ENCODE measurements around the gene FGF14. TPM values are rescaled to one million over a fixed set of nuclear protein-coding genes. Genes with fewer than 3 reads are reported as not detected.

Gene FGF14
- total and polyA plus RNA-seq, 2 experiments from 2014 or later = 0.03 TPM; not detected in 1

DNA sequence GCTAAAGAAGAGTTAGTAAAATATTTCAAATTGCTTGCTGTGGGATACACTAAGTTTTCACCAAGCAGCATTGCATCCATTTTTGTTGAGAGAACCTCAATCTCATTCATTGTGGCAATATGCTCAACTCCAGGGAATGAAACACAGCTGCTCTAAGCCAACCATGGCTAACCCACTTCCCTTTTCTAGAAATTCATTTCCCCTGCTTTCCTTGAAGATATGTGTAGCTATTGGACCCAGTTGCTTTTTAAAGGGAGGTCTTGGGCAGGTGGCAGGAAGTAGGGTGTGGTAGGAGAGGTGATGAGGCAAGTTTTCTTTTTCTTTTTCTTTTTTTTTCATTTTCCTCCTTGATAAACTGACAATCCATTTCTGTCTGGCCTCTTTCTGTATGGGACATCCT, 452.2 kb downstream of the FGF14 start:
- no peaks in the 10 kb centered on the region for H3K36me3 ChIP-seq (ENCODE audit: insufficient read depth)
- no peaks in the 10 kb centered on the region for H3K9me3 Mint-ChIP-seq
- no peaks in the 10 kb centered on the region for H3K27me3 Mint-ChIP-seq (ENCODE audit: insufficient read depth, low read depth, poor library complexity)
- no peaks in the 10 kb centered on the region for H3K27me3 ChIP-seq (ENCODE audit: insufficient read depth)
- H3F3A ChIP-seq (replicated peaks; ENCODE audit: low read depth) = no peaks in the 10 kb centered on the region
- no peak overlapping the region for H3K4me3 Mint-ChIP-seq
- TF ChIP-seq ZNF331 (CRISPR knock-in tag; IDR thresholded peaks at IDR 0.05; ENCODE audit: low read depth) (no peak), JUNB (IDR thresholded peaks at IDR 0.05; ENCODE audit: unreplicated experiment) (no peak), CREB1 (CRISPR knock-in tag; IDR thresholded peaks at IDR 0.05; ENCODE audit: low read depth) (no peak), EZH2 (IDR thresholded peaks at IDR 0.05; ENCODE audit: low read depth, unreplicated experiment) (no peak)
- TF ChIP-seq, protein P1, sequence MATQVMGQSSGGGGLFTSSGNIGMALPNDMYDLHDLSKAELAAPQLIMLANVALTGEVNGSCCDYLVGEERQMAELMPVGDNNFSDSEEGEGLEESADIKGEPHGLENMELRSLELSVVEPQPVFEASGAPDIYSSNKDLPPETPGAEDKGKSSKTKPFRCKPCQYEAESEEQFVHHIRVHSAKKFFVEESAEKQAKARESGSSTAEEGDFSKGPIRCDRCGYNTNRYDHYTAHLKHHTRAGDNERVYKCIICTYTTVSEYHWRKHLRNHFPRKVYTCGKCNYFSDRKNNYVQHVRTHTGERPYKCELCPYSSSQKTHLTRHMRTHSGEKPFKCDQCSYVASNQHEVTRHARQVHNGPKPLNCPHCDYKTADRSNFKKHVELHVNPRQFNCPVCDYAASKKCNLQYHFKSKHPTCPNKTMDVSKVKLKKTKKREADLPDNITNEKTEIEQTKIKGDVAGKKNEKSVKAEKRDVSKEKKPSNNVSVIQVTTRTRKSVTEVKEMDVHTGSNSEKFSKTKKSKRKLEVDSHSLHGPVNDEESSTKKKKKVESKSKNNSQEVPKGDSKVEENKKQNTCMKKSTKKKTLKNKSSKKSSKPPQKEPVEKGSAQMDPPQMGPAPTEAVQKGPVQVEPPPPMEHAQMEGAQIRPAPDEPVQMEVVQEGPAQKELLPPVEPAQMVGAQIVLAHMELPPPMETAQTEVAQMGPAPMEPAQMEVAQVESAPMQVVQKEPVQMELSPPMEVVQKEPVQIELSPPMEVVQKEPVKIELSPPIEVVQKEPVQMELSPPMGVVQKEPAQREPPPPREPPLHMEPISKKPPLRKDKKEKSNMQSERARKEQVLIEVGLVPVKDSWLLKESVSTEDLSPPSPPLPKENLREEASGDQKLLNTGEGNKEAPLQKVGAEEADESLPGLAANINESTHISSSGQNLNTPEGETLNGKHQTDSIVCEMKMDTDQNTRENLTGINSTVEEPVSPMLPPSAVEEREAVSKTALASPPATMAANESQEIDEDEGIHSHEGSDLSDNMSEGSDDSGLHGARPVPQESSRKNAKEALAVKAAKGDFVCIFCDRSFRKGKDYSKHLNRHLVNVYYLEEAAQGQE (IDR thresholded peaks at IDR 0.05; ENCODE audit: unreplicated experiment) = no peak
- TF ChIP-seq, protein P2, sequence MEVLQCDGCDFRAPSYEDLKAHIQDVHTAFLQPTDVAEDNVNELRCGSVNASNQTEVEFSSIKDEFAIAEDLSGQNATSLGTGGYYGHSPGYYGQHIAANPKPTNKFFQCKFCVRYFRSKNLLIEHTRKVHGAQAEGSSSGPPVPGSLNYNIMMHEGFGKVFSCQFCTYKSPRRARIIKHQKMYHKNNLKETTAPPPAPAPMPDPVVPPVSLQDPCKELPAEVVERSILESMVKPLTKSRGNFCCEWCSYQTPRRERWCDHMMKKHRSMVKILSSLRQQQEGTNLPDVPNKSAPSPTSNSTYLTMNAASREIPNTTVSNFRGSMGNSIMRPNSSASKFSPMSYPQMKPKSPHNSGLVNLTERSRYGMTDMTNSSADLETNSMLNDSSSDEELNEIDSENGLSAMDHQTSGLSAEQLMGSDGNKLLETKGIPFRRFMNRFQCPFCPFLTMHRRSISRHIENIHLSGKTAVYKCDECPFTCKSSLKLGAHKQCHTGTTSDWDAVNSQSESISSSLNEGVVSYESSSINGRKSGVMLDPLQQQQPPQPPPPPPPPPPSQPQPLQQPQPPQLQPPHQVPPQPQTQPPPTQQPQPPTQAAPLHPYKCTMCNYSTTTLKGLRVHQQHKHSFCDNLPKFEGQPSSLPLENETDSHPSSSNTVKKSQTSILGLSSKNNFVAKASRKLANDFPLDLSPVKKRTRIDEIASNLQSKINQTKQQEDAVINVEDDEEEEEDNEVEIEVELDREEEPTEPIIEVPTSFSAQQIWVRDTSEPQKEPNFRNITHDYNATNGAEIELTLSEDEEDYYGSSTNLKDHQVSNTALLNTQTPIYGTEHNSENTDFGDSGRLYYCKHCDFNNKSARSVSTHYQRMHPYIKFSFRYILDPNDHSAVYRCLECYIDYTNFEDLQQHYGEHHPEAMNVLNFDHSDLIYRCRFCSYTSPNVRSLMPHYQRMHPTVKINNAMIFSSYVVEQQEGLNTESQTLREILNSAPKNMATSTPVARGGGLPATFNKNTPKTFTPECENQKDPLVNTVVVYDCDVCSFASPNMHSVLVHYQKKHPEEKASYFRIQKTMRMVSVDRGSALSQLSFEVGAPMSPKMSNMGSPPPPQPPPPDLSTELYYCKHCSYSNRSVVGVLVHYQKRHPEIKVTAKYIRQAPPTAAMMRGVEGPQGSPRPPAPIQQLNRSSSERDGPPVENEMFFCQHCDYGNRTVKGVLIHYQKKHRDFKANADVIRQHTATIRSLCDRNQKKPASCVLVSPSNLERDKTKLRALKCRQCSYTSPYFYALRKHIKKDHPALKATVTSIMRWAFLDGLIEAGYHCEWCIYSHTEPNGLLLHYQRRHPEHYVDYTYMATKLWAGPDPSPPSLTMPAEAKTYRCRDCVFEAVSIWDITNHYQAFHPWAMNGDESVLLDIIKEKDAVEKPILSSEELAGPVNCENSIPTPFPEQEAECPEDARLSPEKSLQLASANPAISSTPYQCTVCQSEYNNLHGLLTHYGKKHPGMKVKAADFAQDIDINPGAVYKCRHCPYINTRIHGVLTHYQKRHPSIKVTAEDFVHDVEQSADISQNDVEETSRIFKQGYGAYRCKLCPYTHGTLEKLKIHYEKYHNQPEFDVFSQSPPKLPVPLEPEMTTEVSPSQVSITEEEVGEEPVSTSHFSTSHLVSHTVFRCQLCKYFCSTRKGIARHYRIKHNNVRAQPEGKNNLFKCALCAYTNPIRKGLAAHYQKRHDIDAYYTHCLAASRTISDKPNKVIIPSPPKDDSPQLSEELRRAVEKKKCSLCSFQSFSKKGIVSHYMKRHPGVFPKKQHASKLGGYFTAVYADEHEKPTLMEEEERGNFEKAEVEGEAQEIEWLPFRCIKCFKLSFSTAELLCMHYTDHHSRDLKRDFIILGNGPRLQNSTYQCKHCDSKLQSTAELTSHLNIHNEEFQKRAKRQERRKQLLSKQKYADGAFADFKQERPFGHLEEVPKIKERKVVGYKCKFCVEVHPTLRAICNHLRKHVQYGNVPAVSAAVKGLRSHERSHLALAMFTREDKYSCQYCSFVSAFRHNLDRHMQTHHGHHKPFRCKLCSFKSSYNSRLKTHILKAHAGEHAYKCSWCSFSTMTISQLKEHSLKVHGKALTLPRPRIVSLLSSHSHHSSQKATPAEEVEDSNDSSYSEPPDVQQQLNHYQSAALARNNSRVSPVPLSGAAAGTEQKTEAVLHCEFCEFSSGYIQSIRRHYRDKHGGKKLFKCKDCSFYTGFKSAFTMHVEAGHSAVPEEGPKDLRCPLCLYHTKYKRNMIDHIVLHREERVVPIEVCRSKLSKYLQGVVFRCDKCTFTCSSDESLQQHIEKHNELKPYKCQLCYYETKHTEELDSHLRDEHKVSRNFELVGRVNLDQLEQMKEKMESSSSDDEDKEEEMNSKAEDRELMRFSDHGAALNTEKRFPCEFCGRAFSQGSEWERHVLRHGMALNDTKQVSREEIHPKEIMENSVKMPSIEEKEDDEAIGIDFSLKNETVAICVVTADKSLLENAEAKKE (CRISPR knock-in tag; IDR thresholded peaks at IDR 0.05) = no peak
- ATAC-seq (no peak), DNase-seq (ENCODE audit: low spot score) (no peak)
- no peak overlapping the region for H3K27ac ChIP-seq (ENCODE audit: low read depth)
- H4K20me1 ChIP-seq (replicated peaks; ENCODE audit: insufficient read depth) = no peaks in the 10 kb centered on the region
- no peaks in the 10 kb centered on the region for H3K36me3 Mint-ChIP-seq (ENCODE audit: low read depth)
- no peak overlapping the region for H3K4me2 ChIP-seq
- no peaks in the 10 kb centered on the region for H3K79me2 ChIP-seq (replicated peaks; ENCODE audit: insufficient read depth)
- H3K4me3 ChIP-seq = no peak overlapping the region
- H2AFZ ChIP-seq = no peak overlapping the region; the same call in 1 of the 2 replicates
- H3K4me1 ChIP-seq (ENCODE audit: insufficient read depth) = no peaks in the 10 kb centered on the region
- peaks cover 3% of the 10 kb centered on the region; the same call in 2 of the 3 replicates for H3K4me1 Mint-ChIP-seq
- H3K27ac Mint-ChIP-seq = no peak overlapping the region
- no peaks in the 10 kb centered on the region for H3K9me2 ChIP-seq (ENCODE audit: insufficient read depth)

Data from GM23338 (cell line).